HuH-7.5 (cell line): Measurements from ENCODE around the gene KYNU.
"Not testable (repeated sequence)": the region's sequence is repeated elsewhere in the genome, so short reads cannot be mapped to it uniquely, and the experiment has no call there.

Source experiments
- DNase-seq: peaks from one replicate; pipeline ENCODE4 v3.0.0; 2011; ENCODE audit warnings: low spot score

The KYNU gene

GRCh38 chr2:143088388-143088787 is 210.9 kb downstream of the KYNU start:
- no peak for DNase-seq

- DNase-seq, result not testable (repeated sequence)
Measured at GRCh38 chr2:143089520-143089919, 212.1 kb downstream of the KYNU start.
